Measurements from ENCODE around the gene TMC3.

DNA sequence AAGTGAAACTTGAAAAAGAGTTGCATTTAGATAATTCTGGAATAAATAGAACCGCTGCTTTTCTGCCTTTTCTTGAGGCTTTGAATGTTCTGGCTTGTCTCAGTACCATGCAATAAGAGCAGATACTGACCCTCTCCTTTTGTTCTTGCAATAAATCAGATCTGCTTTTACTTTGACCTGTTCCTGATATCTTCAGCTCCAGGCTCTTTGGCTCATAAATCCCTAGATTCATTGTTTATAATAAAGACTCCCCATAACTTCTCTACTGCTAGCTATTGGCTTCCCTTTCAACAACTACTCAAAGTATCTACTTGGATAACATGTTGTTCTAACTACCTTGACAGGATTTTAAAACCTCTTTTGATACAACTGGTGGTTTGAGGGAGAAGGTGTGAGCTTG, 47.4 kb upstream of the TMC3 start:
- TF ChIP-seq, protein P1, sequence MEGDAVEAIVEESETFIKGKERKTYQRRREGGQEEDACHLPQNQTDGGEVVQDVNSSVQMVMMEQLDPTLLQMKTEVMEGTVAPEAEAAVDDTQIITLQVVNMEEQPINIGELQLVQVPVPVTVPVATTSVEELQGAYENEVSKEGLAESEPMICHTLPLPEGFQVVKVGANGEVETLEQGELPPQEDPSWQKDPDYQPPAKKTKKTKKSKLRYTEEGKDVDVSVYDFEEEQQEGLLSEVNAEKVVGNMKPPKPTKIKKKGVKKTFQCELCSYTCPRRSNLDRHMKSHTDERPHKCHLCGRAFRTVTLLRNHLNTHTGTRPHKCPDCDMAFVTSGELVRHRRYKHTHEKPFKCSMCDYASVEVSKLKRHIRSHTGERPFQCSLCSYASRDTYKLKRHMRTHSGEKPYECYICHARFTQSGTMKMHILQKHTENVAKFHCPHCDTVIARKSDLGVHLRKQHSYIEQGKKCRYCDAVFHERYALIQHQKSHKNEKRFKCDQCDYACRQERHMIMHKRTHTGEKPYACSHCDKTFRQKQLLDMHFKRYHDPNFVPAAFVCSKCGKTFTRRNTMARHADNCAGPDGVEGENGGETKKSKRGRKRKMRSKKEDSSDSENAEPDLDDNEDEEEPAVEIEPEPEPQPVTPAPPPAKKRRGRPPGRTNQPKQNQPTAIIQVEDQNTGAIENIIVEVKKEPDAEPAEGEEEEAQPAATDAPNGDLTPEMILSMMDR (IDR thresholded peaks at IDR 0.05): no peak
- TF ChIP-seq EZH2 (IDR thresholded peaks at IDR 0.05) (no peak), EZH2phosphoT487 (IDR thresholded peaks at IDR 0.05) (no peak)

Measured in neural progenitor cell (in vitro differentiated cells).